Peyer's patch (tissue), 4 donors: ENCODE data around the gene RHBDL3.

Source experiments
- CTCF ChIP-seq, 6 experiments: fragments of 450-650 bp in 4 of 6; fragments of 200-600 bp in 2 of 6; sonication (generic) in 1 of 6; IDR thresholded peaks; one replicate each; pipeline ENCODE4 v1.5.1; 2017 to 2019; ENCODE audit warnings: antibody characterized with exemption in 6 of 6, mild to moderate bottlenecking in 3 of 6, moderate library complexity in 1 of 6
- POLR2A ChIP-seq, 2 donors: fragments of 450-650 bp; IDR thresholded peaks; one replicate each; pipeline ENCODE4 v1.5.1; 2017; ENCODE audit warnings: antibody characterized with exemption in 2 of 2, mild to moderate bottlenecking in 2 of 2, moderate library complexity in 2 of 2

GRCh38 chr17:32269377-32269776 is 3.7 kb downstream of the RHBDL3 start:
- TF ChIP-seq CTCF (IDR thresholded peaks at IDR 0.05) = no peak
- TF ChIP-seq POLR2A (IDR thresholded peaks at IDR 0.05) = no peak
